Breast epithelium (tissue), 4 donors: Measurements from ENCODE around the gene ZNF544. TPM values are rescaled to one million over a fixed set of nuclear protein-coding genes. Genes with fewer than 3 reads are reported as not detected.

Experiments used
- DNase-seq, 2 donors: peaks; one replicate each; pipeline ENCODE4 v3.0.0-alpha.2; 2019; ENCODE audit warnings: low spot score in 2 of 2
- H3K27ac ChIP-seq, 2 donors: fragments of 200-600 bp; sonication (generic) in 1 of 2; one replicate each; pipeline ENCODE4 v1.5.1; 2016 to 2019; ENCODE audit warnings: mild to moderate bottlenecking in 1 of 2
- H3K27me3 ChIP-seq, 2 donors: fragments of 200-600 bp; sonication (generic) in 1 of 2; one replicate each; pipeline versions ENCODE4 v1.5.1 to v1.6.0; 2017 to 2019; ENCODE audit warnings: control low read depth in 1 of 2, mild to moderate bottlenecking in 1 of 2
- H3K36me3 ChIP-seq: fragments of 200-600 bp; one replicate; pipeline ENCODE4 v1.5.1; 2019
- H3K4me1 ChIP-seq, 2 donors: fragments of 200-600 bp; sonication (generic); one replicate each; pipeline ENCODE4 v1.5.1; 2016 to 2019; ENCODE audit warnings: control low read depth in 1 of 2
- H3K4me3 ChIP-seq, 3 donors: fragments of 200-600 bp; sonication (generic); 1 replicate in 2 of 3; 2 replicates in 1 of 3; pipeline ENCODE4 v1.5.1; 2016 to 2019; ENCODE audit warnings: mild to moderate bottlenecking in 3 of 3, moderate library complexity in 2 of 3
- H3K9me3 ChIP-seq, 2 donors: fragments of 200-600 bp; sonication (generic) in 1 of 2; one replicate each; pipeline ENCODE4 v1.5.1; 2016 to 2019; ENCODE audit warnings: control low read depth in 1 of 2
- CTCF ChIP-seq, 3 donors: fragments of 450-650 bp; IDR thresholded peaks; one replicate each; pipeline ENCODE4 v1.5.1; 2016 to 2017; ENCODE audit warnings: antibody characterized with exemption in 3 of 3, mild to moderate bottlenecking in 3 of 3, moderate library complexity in 3 of 3
- POLR2A ChIP-seq: fragments of 450-650 bp; IDR thresholded peaks from one replicate; pipeline ENCODE4 v1.6.1; 2016; ENCODE audit warnings: antibody characterized with exemption, mild to moderate bottlenecking, moderate library complexity
- POLR2AphosphoS5 ChIP-seq, 3 donors: sonication (generic); formaldehyde crosslinking; IDR thresholded peaks; one replicate each; pipeline ENCODE4 v1.6.1; 2017; ENCODE audit warnings: antibody characterized with exemption in 3 of 3
- intact Hi-C: fragments of 100-400 bp; cut with DNase I; formaldehyde crosslinking; loops from one replicate; pipeline ENCODE4 v1.15.1; 2023; ENCODE audit warnings: low total_unique reads
- total RNA-seq, 3 donors: library from RNA; depleted of rRNA; stranded (reverse); fragments of >200 nt; gene quantifications; one replicate each; pipeline ENCODE4 v1.1.0, GENCODE V29; 2016

The ZNF544 gene
- total RNA-seq, 3 donors from 2014 or later, result 10.1 to 70.2 (median 36.1) TPM

- TF ChIP-seq POLR2AphosphoS5 (IDR thresholded peaks at IDR 0.05) (no peak), CTCF (IDR thresholded peaks at IDR 0.05) (no peak), POLR2A (no peak)
- Histone ChIP-seq H3K4me3 (peak overlapping the region; percentile 94 to 95 (median 94)), H3K27me3 (no peaks in the 10 kb centered on the region), H3K9me3 (peaks cover 35 to 56% of the 10 kb centered on the region in 2 donors), H3K27ac (peak overlapping the region; percentile 87 to 88), H3K4me1 (no peaks in the 10 kb centered on the region), H3K36me3 (no peaks in the 10 kb centered on the region)
- no peak for DNase-seq
- intact Hi-C loops, result no loop called here
Observed at GRCh38 chr19:58277748-58278540, 49.2 kb downstream of the ZNF544 start.

GRCh38 chr19:58278541-58279041 is 49.9 kb downstream of the ZNF544 start, which contains the start of gene ZNF8:
ZNF8 (plus strand) TSS chr19:58278955; CDS start chr19:58279082, 127 bp downstream.
- Histone ChIP-seq H3K27me3 (no peaks in the 10 kb centered on the region), H3K27ac (peak within 1 kb of the TSS; percentile 87 to 88), H3K4me3 (peak within 1 kb of the TSS; percentile 94 to 95 (median 94)), H3K4me1 (no peaks in the 10 kb centered on the region), H3K36me3 (no peaks in the 10 kb centered on the region), H3K9me3 (peaks cover 29 to 56% of the 10 kb centered on the region in 2 donors)
- intact Hi-C loops, result no loop called here
- peak; percentile 93 to 95 for DNase-seq
- TF ChIP-seq CTCF (IDR thresholded peaks at IDR 0.05), result no peak
- TF ChIP-seq POLR2A, result peak; percentile 25
- peak; percentile 91 to 97 (median 96) for TF ChIP-seq POLR2AphosphoS5 (IDR thresholded peaks at IDR 0.05)

- intact Hi-C loops, result no loop called here
- peak; percentile 33 to 57 for DNase-seq
- TF ChIP-seq CTCF (IDR thresholded peaks at IDR 0.05) (no peak), POLR2A (no peak), POLR2AphosphoS5 (IDR thresholded peaks at IDR 0.05) (no peak)
Observed at GRCh38 chr19:58279042-58279924, 50.6 kb downstream of the ZNF544 start.

GRCh38 chr19:58279925-58280316 is 51.2 kb downstream of the ZNF544 start:
- H3K27me3 ChIP-seq, result no peaks in the 10 kb centered on the region
- DNase-seq, result no peak
- H3K9me3 ChIP-seq, result peaks cover 16 to 54% of the 10 kb centered on the region in 2 donors
- H3K4me1 ChIP-seq, result no peaks in the 10 kb centered on the region
- H3K36me3 ChIP-seq, result no peaks in the 10 kb centered on the region
- TF ChIP-seq POLR2AphosphoS5 (IDR thresholded peaks at IDR 0.05) (no peak), CTCF (IDR thresholded peaks at IDR 0.05) (no peak), POLR2A (no peak)
- intact Hi-C loops, result no loop called here
- H3K27ac ChIP-seq, result no peak overlapping the region
- peak overlapping the region; percentile 94 to 95 (median 94) for H3K4me3 ChIP-seq

More at GRCh38 chr19:58279042-58279924, 50.6 kb downstream of the ZNF544 start:
- no peaks in the 10 kb centered on the region for H3K4me1 ChIP-seq
- H3K4me3 ChIP-seq, result peak overlapping the region; percentile 94 to 95 (median 94)
- peak overlapping the region; percentile 87 to 88 for H3K27ac ChIP-seq
- H3K9me3 ChIP-seq, result peaks cover 22 to 54% of the 10 kb centered on the region in 2 donors
- no peaks in the 10 kb centered on the region for H3K27me3 ChIP-seq
- H3K36me3 ChIP-seq, result no peaks in the 10 kb centered on the region
